Fibroblast of skin of right biceps (primary cell): Measurements from ENCODE around the gene PIP5K1B.
"Not testable (repeated sequence)": the region's sequence is repeated elsewhere in the genome, so short reads cannot be mapped to it uniquely, and the experiment has no call there.

Source experiments
- DNase-seq: peaks from one replicate; pipeline ENCODE4 v3.0.0-alpha.2; 2013

The PIP5K1B gene

GRCh38 chr9:68967800-68968199 is 262.8 kb downstream of the PIP5K1B start:
- DNase-seq = no peak

- no peak for DNase-seq
Observed at GRCh38 chr9:68969538-68969937, 264.5 kb downstream of the PIP5K1B start.

- no peak for DNase-seq
Observed at GRCh38 chr9:68970151-68970550, 265.1 kb downstream of the PIP5K1B start.

- no peak for DNase-seq
Observed at GRCh38 chr9:68973619-68974018, 268.6 kb downstream of the PIP5K1B start.

GRCh38 chr9:68974431-68974830 is 269.4 kb downstream of the PIP5K1B start:
- no peak for DNase-seq

- DNase-seq = no peak
Observed at GRCh38 chr9:68974901-68975300, 269.9 kb downstream of the PIP5K1B start.

- DNase-seq = no peak
Observed at GRCh38 chr9:68975365-68976043, 270.5 kb downstream of the PIP5K1B start.

GRCh38 chr9:68978066-68978465 is 273.0 kb downstream of the PIP5K1B start:
- DNase-seq = no peak

- no peak for DNase-seq
Observed at GRCh38 chr9:68978501-68978900, 273.5 kb downstream of the PIP5K1B start.

- no peak for DNase-seq
Observed at GRCh38 chr9:68979538-68980314, 274.7 kb downstream of the PIP5K1B start.

GRCh38 chr9:68980341-68980914 is 275.4 kb downstream of the PIP5K1B start:
- DNase-seq = no peak

GRCh38 chr9:68981789-68982188 is 276.7 kb downstream of the PIP5K1B start:
- DNase-seq = no peak

GRCh38 chr9:68983008-68983411 is 278.0 kb downstream of the PIP5K1B start:
- no peak for DNase-seq

GRCh38 chr9:68983522-68984424 is 278.7 kb downstream of the PIP5K1B start:
- DNase-seq = no peak

GRCh38 chr9:68986949-68987348 is 281.9 kb downstream of the PIP5K1B start:
- DNase-seq = not testable (repeated sequence)

- no peak for DNase-seq
Observed at GRCh38 chr9:68991457-68991856, 286.4 kb downstream of the PIP5K1B start.

- no peak for DNase-seq
Observed at GRCh38 chr9:68995776-68996175, 290.7 kb downstream of the PIP5K1B start.

- no peak for DNase-seq
Observed at GRCh38 chr9:68996462-68996861, 291.4 kb downstream of the PIP5K1B start.

GRCh38 chr9:68997666-68998065 is 292.6 kb downstream of the PIP5K1B start:
- DNase-seq = no peak

GRCh38 chr9:68998385-68998784 is 293.3 kb downstream of the PIP5K1B start:
- DNase-seq = no peak

GRCh38 chr9:68998812-68999211 is 293.8 kb downstream of the PIP5K1B start:
- DNase-seq = no peak

GRCh38 chr9:68999393-69000105 is 294.5 kb downstream of the PIP5K1B start:
- DNase-seq = peak; percentile 54
